CD4-positive, alpha-beta T cell treated with Interleukin-4 for 1 hour (primary cell): ENCODE results near the gene ZBTB20.

Experiments used
- DNase-seq, 2 donors: peaks; one replicate each; pipeline ENCODE4 v3.0.0-alpha.2; 2020 to 2022

ZBTB20 gene

GRCh38 chr3:115087512-115087911 lies 59.6 kb downstream of the ZBTB20 start:
- no peak for DNase-seq

GRCh38 chr3:115086344-115086743 lies 60.7 kb downstream of the ZBTB20 start:
- no peak for DNase-seq

- no peak for DNase-seq
Measured at GRCh38 chr3:115085197-115085865, 61.8 kb downstream of the ZBTB20 start.

- no peak for DNase-seq
Measured at GRCh38 chr3:115084686-115085085, 62.4 kb downstream of the ZBTB20 start.

GRCh38 chr3:115082260-115082659 lies 64.8 kb downstream of the ZBTB20 start:
- no peak for DNase-seq

- DNase-seq = no peak
Measured at GRCh38 chr3:115081444-115081843, 65.6 kb downstream of the ZBTB20 start.

GRCh38 chr3:115077501-115078250 lies 69.4 kb downstream of the ZBTB20 start:
- no peak for DNase-seq

GRCh38 chr3:115074502-115074901 lies 72.6 kb downstream of the ZBTB20 start:
- DNase-seq = no peak

GRCh38 chr3:115072265-115073021 lies 74.6 kb downstream of the ZBTB20 start:
- DNase-seq = no peak

GRCh38 chr3:115071601-115072000 lies 75.5 kb downstream of the ZBTB20 start:
- no peak for DNase-seq

- no peak for DNase-seq
Measured at GRCh38 chr3:115071166-115071565, 75.9 kb downstream of the ZBTB20 start.

- DNase-seq = no peak
Measured at GRCh38 chr3:115068799-115069198, 78.3 kb downstream of the ZBTB20 start.

GRCh38 chr3:115062412-115062956 lies 84.6 kb downstream of the ZBTB20 start:
- no peak for DNase-seq

- no peak for DNase-seq
Measured at GRCh38 chr3:115062009-115062408, 85.1 kb downstream of the ZBTB20 start.

- no peak for DNase-seq
Measured at GRCh38 chr3:115052906-115053305, 94.2 kb downstream of the ZBTB20 start.

- no peak for DNase-seq
Measured at GRCh38 chr3:115042351-115042750, 104.7 kb downstream of the ZBTB20 start.

GRCh38 chr3:115040673-115041286 lies 106.3 kb downstream of the ZBTB20 start:
- peak; percentile 21 to 47 for DNase-seq

- DNase-seq = no peak
Measured at GRCh38 chr3:115040246-115040645, 106.8 kb downstream of the ZBTB20 start.

GRCh38 chr3:115038817-115039216 lies 108.3 kb downstream of the ZBTB20 start:
- DNase-seq = no peak

- DNase-seq = no peak
Measured at GRCh38 chr3:115022835-115023398, 124.2 kb downstream of the ZBTB20 start.

GRCh38 chr3:115022199-115022598 lies 124.9 kb downstream of the ZBTB20 start:
- DNase-seq = no peak

GRCh38 chr3:115021061-115021460 lies 126.0 kb downstream of the ZBTB20 start:
- no peak for DNase-seq

- no peak for DNase-seq
Measured at GRCh38 chr3:115019900-115020299, 127.2 kb downstream of the ZBTB20 start.
